ENCODE results near the gene DSTYK.

GRCh38 chr1:205188098-205188497 is 23.4 kb downstream of the DSTYK start:
- no peak for TF ChIP-seq POLR2A (IDR thresholded peaks at IDR 0.05)
- TF ChIP-seq, protein P1, sequence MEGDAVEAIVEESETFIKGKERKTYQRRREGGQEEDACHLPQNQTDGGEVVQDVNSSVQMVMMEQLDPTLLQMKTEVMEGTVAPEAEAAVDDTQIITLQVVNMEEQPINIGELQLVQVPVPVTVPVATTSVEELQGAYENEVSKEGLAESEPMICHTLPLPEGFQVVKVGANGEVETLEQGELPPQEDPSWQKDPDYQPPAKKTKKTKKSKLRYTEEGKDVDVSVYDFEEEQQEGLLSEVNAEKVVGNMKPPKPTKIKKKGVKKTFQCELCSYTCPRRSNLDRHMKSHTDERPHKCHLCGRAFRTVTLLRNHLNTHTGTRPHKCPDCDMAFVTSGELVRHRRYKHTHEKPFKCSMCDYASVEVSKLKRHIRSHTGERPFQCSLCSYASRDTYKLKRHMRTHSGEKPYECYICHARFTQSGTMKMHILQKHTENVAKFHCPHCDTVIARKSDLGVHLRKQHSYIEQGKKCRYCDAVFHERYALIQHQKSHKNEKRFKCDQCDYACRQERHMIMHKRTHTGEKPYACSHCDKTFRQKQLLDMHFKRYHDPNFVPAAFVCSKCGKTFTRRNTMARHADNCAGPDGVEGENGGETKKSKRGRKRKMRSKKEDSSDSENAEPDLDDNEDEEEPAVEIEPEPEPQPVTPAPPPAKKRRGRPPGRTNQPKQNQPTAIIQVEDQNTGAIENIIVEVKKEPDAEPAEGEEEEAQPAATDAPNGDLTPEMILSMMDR (IDR thresholded peaks at IDR 0.05) = no peak
